ENCODE measurements around the gene KIF6.

GRCh38 chr6:39617026-39617425 is 108.2 kb downstream of the KIF6 start:
- TF ChIP-seq CTCF (IDR thresholded peaks at IDR 0.05), result no peak
- TF ChIP-seq SIN3A (IDR thresholded peaks at IDR 0.05; ENCODE audit: borderline replicate concordance, insufficient read depth, low read depth, low read length), result no peak
- no peak for TF ChIP-seq POLR2AphosphoS5 (IDR thresholded peaks at IDR 0.05; ENCODE audit: low read depth, low read length)

Measured in Panc1 (cell line).